Stimulated activated CD8-positive, alpha-beta memory T cell treated with anti-CD3 and anti-CD28 coated beads, Interleukin-4, amount 100 ng/mL, for 4 hours (primary cell): Measurements from ENCODE around the gene TM4SF1.

Experiments
- DNase-seq, 2 donors: peaks; one replicate each; pipeline ENCODE4 v3.0.0-alpha.2; 2020; ENCODE audit warnings: low read depth in 2 of 2, low spot score in 1 of 2

TM4SF1 gene

GRCh38 chr3:149375501-149376196, 1.8 kb downstream of the TM4SF1 start:
- DNase-seq = no peak

GRCh38 chr3:149374793-149375500, 2.5 kb downstream of the TM4SF1 start:
- no peak for DNase-seq

GRCh38 chr3:149374391-149374790, 3.1 kb downstream of the TM4SF1 start:
- DNase-seq = no peak

- DNase-seq = no peak
Measured at GRCh38 chr3:149373235-149374125, 4.0 kb downstream of the TM4SF1 start.

GRCh38 chr3:149371723-149372114, 5.7 kb downstream of the TM4SF1 start:
- DNase-seq = no peak

- no peak for DNase-seq
Measured at GRCh38 chr3:149371001-149371722, 6.3 kb downstream of the TM4SF1 start.

GRCh38 chr3:149369991-149370866, 7.2 kb downstream of the TM4SF1 start:
- no peak for DNase-seq

- DNase-seq = no peak
Measured at GRCh38 chr3:149368674-149369497, 8.6 kb downstream of the TM4SF1 start.

GRCh38 chr3:149368201-149368673, 9.2 kb downstream of the TM4SF1 start:
- DNase-seq = no peak

GRCh38 chr3:149366941-149367840, 10.3 kb downstream of the TM4SF1 start:
- no peak for DNase-seq

- DNase-seq = no peak
Measured at GRCh38 chr3:149366031-149366430, 11.4 kb downstream of the TM4SF1 start.

GRCh38 chr3:149364624-149365023, 12.8 kb downstream of the TM4SF1 start:
- no peak for DNase-seq

- no peak for DNase-seq
Measured at GRCh38 chr3:149363053-149363452, 14.4 kb downstream of the TM4SF1 start.

- DNase-seq = no peak
Measured at GRCh38 chr3:149362366-149362765, 15.1 kb downstream of the TM4SF1 start.

GRCh38 chr3:149356630-149357029, 20.8 kb downstream of the TM4SF1 start:
- no peak for DNase-seq

- DNase-seq = no peak
Measured at GRCh38 chr3:149356044-149356592, 21.3 kb downstream of the TM4SF1 start.

- no peak for DNase-seq
Measured at GRCh38 chr3:149353581-149354184, 23.8 kb downstream of the TM4SF1 start.
